ENCODE results near the gene MAGEH1. TPM values are rescaled to one million over a fixed set of nuclear protein-coding genes. Genes with fewer than 3 reads are reported as not detected.

MAGEH1 gene
- total and polyA plus RNA-seq, 9 of the 15 experiments (the other 6 are each of a cell fraction or from before 2014, with no cell fraction given), result 3.7 to 14.9 (median 8.8) TPM

DNA sequence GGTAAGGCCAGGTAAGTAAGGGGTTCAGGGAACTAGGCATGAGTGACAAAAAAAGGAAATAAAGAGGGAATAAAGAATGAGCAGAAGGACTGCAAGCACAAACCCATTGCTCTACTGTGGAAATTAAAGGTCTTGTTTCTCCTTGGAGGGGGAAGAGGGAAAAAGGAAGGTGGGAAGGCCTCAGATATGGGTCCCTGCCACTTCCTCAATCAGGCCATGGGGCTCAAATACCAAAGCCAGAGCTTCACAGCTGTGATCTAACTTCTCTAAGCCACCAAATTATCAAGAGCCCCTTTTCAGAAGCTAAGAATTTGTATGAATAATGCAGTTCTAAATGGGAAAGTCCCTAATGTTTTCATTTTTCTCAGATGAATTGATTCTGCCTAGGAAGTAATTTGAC is 33.0 kb downstream of the MAGEH1 start:
- no peak for DNase-seq (ENCODE audit: extremely low read depth in 1 of 4, low spot score in 3 of 4)
- no peak for FAIRE-seq
- no peaks in the 10 kb centered on the region for H3K9me1 ChIP-seq (ENCODE audit: control insufficient read depth, insufficient read depth, low read length)
- ChIA-PET CTCF (ENCODE audit: low intra/inter-chr PET ratio) (no interaction called here), POLR2A (no interaction called here)
- H3K4me1 ChIP-seq (replicated peaks in 1 of 2; ENCODE audit: control insufficient read depth in 2 of 2, insufficient read depth in 2 of 2, low read length in 2 of 2), result peaks cover 8 to 11% of the 10 kb centered on the region in 2 experiments; a peak in 4 of 5 replicates
- H4K20me1 ChIP-seq (replicated peaks; ENCODE audit: control insufficient read depth, insufficient read depth, low read length), result no peaks in the 10 kb centered on the region; the same call in 1 of the 2 replicates
- no peak overlapping the region for H3K4me2 ChIP-seq (ENCODE audit: insufficient read depth, low read length)
- H3K9me3 ChIP-seq (replicated peaks; ENCODE audit: control insufficient read depth, insufficient read depth, low read depth, low read length), result no peaks in the 10 kb centered on the region
- no peak overlapping the region for H3K9ac ChIP-seq (ENCODE audit: insufficient read depth in 1 of 2, low read depth in 2 of 2, low read length in 2 of 2)
- TF ChIP-seq SPI1 (IDR thresholded peaks at IDR 0.05; ENCODE audit: borderline replicate concordance, low read depth, low read length), result peak; percentile 73; the same call in 1 of the 2 replicates
- no peak for TF ChIP-seq MTA2 (IDR thresholded peaks at IDR 0.05; ENCODE audit: low read depth)
- H3K27ac ChIP-seq (ENCODE audit: extremely low read depth, low read depth, low read length), result no peak overlapping the region
- no peak overlapping the region for H2AFZ ChIP-seq (ENCODE audit: low read depth, low read length)
- in situ Hi-C loops (cut with MboI), result no loop called here
- no peaks in the 10 kb centered on the region; the same call in 2 of the 3 replicates for H3K79me2 ChIP-seq (ENCODE audit: control insufficient read depth, insufficient read depth, low read length)
- H3K27me3 ChIP-seq (ENCODE audit: control insufficient read depth in 2 of 2, insufficient read depth in 2 of 2, low read length in 2 of 2), result no peaks in the 10 kb centered on the region
- ATAC-seq, result no peak
- intact Hi-C loops (cut with micrococcal nuclease), result no loop called here
- BruUV-seq (replicated peaks), result no TSS peak
- H3K4me3 ChIP-seq, result no peak overlapping the region
- H3K36me3 ChIP-seq (ENCODE audit: control insufficient read depth, insufficient read depth, low read length), result no peaks in the 10 kb centered on the region

DNA sequence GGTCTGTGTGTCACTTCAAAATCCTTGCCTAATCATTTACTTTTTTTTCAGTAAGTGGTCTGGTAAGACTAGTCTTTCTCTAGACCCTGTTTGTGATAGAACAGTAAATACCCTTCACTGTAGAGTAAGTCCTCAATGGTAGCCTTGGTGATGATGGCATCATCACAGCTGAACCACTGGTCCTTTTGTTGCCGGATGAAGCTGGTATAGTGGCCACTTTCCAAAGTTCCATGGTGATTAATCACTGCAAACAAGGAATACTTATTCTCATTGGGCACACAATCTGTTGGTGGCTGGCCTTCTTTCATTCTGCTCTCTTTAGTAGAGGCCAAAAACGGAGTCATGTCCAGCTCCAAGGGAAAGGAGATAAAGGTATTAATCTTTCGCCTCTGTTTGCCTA is 34.8 kb downstream of the MAGEH1 start:
- Histone ChIP-seq H4K20me1 (replicated peaks; ENCODE audit: control insufficient read depth, insufficient read depth, low read length) (no peaks in the 10 kb centered on the region; the same call in 1 of the 2 replicates), H3K27me3 (ENCODE audit: control insufficient read depth in 2 of 2, insufficient read depth in 2 of 2, low read length in 2 of 2) (no peaks in the 10 kb centered on the region), H3K79me2 (ENCODE audit: control insufficient read depth, insufficient read depth, low read length) (no peaks in the 10 kb centered on the region; the same call in 1 of the 3 replicates), H3K4me2 (ENCODE audit: insufficient read depth, low read length) (no peak overlapping the region), H3K9ac (ENCODE audit: insufficient read depth in 1 of 2, low read depth in 2 of 2, low read length in 2 of 2) (no peak overlapping the region), H3K27ac (ENCODE audit: extremely low read depth, low read depth, low read length) (no peak overlapping the region), H3K9me1 (ENCODE audit: control insufficient read depth, insufficient read depth, low read length) (no peaks in the 10 kb centered on the region), H3K4me3 (no peak overlapping the region), H3K9me3 (replicated peaks; ENCODE audit: control insufficient read depth, insufficient read depth, low read depth, low read length) (no peaks in the 10 kb centered on the region), H2AFZ (ENCODE audit: low read depth, low read length) (no peak overlapping the region), H3K4me1 (replicated peaks in 1 of 2; ENCODE audit: control insufficient read depth in 2 of 2, insufficient read depth in 2 of 2, low read length in 2 of 2) (peaks cover 6 to 11% of the 10 kb centered on the region in 2 experiments; a peak in 4 of 5 replicates), H3K36me3 (ENCODE audit: control insufficient read depth, insufficient read depth, low read length) (no peaks in the 10 kb centered on the region)
- 49% methylated on average over 3 of the region's 3 CpGs for WGBS (ENCODE audit: insufficient coverage, low coverage, missing lambda C conversion rate)
- BruUV-seq (replicated peaks), result no TSS peak
- POLR2A ChIA-PET, result no interaction called here
- FAIRE-seq (no peak), DNase-seq (ENCODE audit: extremely low read depth in 1 of 4, low spot score in 3 of 4) (no peak), ATAC-seq (no peak)
- CTCF ChIA-PET (ENCODE audit: low intra/inter-chr PET ratio), result no interaction called here
- in situ Hi-C loops (cut with MboI), result no loop called here
- intact Hi-C loops (cut with micrococcal nuclease), result no loop called here
- no peak for TF ChIP-seq HIVEP1 (CRISPR knock-in tag; IDR thresholded peaks at IDR 0.05)
- TF ChIP-seq, protein P1, sequence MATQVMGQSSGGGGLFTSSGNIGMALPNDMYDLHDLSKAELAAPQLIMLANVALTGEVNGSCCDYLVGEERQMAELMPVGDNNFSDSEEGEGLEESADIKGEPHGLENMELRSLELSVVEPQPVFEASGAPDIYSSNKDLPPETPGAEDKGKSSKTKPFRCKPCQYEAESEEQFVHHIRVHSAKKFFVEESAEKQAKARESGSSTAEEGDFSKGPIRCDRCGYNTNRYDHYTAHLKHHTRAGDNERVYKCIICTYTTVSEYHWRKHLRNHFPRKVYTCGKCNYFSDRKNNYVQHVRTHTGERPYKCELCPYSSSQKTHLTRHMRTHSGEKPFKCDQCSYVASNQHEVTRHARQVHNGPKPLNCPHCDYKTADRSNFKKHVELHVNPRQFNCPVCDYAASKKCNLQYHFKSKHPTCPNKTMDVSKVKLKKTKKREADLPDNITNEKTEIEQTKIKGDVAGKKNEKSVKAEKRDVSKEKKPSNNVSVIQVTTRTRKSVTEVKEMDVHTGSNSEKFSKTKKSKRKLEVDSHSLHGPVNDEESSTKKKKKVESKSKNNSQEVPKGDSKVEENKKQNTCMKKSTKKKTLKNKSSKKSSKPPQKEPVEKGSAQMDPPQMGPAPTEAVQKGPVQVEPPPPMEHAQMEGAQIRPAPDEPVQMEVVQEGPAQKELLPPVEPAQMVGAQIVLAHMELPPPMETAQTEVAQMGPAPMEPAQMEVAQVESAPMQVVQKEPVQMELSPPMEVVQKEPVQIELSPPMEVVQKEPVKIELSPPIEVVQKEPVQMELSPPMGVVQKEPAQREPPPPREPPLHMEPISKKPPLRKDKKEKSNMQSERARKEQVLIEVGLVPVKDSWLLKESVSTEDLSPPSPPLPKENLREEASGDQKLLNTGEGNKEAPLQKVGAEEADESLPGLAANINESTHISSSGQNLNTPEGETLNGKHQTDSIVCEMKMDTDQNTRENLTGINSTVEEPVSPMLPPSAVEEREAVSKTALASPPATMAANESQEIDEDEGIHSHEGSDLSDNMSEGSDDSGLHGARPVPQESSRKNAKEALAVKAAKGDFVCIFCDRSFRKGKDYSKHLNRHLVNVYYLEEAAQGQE (IDR thresholded peaks at IDR 0.05; ENCODE audit: borderline replicate concordance), result no peak
- TF ChIP-seq, protein P1 (CRISPR knock-in tag; IDR thresholded peaks at IDR 0.05; ENCODE audit: low read depth), result no peak
- TF ChIP-seq PTTG1 (tag; IDR thresholded peaks at IDR 0.05; ENCODE audit: low read depth), result no peak
- no peak for TF ChIP-seq CBX3 (IDR thresholded peaks at IDR 0.05; ENCODE audit: borderline replicate concordance in 1 of 2, low read length in 2 of 2)
- no peak for TF ChIP-seq PTBP1 (IDR thresholded peaks at IDR 0.05; ENCODE audit: low read depth, low read length)

Measured in K562 (cell line).